Stimulated activated CD4-positive, alpha-beta T cell treated with anti-CD3 and anti-CD28 coated beads, Interleukin-15, amount 100 ng/mL, for 24 hours (primary cell): ENCODE data around the gene CCDC18.

ENCODE experiments used
- DNase-seq: peaks from one replicate; pipeline ENCODE4 v3.0.0-alpha.2; 2020

The CCDC18 gene

GRCh38 chr1:93317207-93317606, 136.7 kb downstream of the CCDC18 start:
- DNase-seq = no peak

- DNase-seq = no peak
These were observed 137.4 kb downstream of the CCDC18 start for GRCh38 chr1:93317943-93318342.

GRCh38 chr1:93321720-93322119, 141.2 kb downstream of the CCDC18 start:
- no peak for DNase-seq

GRCh38 chr1:93322349-93322748, 141.8 kb downstream of the CCDC18 start:
- DNase-seq = no peak

- DNase-seq = no peak
These were observed 142.8 kb downstream of the CCDC18 start for GRCh38 chr1:93323185-93323820.

GRCh38 chr1:93324486-93325464, 144.3 kb downstream of the CCDC18 start:
- no peak for DNase-seq
